ENCODE data around the gene DLG1. TPM values are rescaled to one million over a fixed set of nuclear protein-coding genes. Genes with fewer than 3 reads are reported as not detected.

The DLG1 gene
- total and polyA plus RNA-seq, 2 of the 4 experiments (the other 2 are of a cell fraction) = 21.2 to 57.7 TPM

DNA sequence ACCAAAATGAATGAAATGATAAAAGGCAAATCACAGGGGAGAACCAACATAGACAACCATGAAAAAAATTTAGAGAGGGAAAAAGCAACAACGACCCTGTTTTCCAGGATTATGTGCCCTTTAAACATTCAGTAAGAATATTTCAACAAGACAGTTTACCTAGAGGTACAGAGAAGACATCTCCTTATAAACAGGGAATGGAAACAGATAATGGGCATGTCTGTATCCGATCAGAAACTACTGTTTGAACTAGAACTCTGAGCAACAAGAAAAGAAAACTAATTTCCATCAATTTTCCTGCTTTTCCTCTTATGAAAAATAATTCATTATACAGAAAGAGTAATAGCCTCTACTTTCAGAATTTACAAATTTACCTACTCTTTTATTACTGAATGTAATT lies 39.3 kb downstream of the DLG1 start:
- Histone ChIP-seq H3K56ac (ENCODE audit: extremely low read depth, insufficient read depth, low read length) (no peak overlapping the region), H3K14ac (replicated peaks; ENCODE audit: low read depth, low read length) (no peak overlapping the region), H3K4me3 (ENCODE audit: insufficient read depth, low read depth, low read length) (no peak overlapping the region), H3K4me1 (ENCODE audit: control insufficient read depth, insufficient read depth, low read length) (peaks cover 2% of the 10 kb centered on the region), H3K27me3 (ENCODE audit: control insufficient read depth, insufficient read depth, low read length) (no peaks in the 10 kb centered on the region), H2AK5ac (ENCODE audit: low read depth, low read length) (no peak overlapping the region), H3K27ac (ENCODE audit: insufficient read depth, low read length) (no peak overlapping the region), H3K23ac (ENCODE audit: low read depth, low read length) (no peak overlapping the region), H3K9me3 (ENCODE audit: control insufficient read depth, insufficient read depth, low read length) (no peaks in the 10 kb centered on the region), H3K36me3 (ENCODE audit: control insufficient read depth, insufficient read depth, low read length) (no peaks in the 10 kb centered on the region), H3K9me1 (ENCODE audit: insufficient read depth, low read length) (peaks cover 3% of the 10 kb centered on the region; the same call in 1 of the 2 replicates), H3K9ac (ENCODE audit: low read depth, low read length) (no peak overlapping the region), H4K20me1 (ENCODE audit: insufficient read depth, low read length) (peaks cover 28% of the 10 kb centered on the region), H3K4me2 (ENCODE audit: low read depth, low read length) (no peak overlapping the region), H3K4ac (ENCODE audit: low read depth, low read length) (no peak overlapping the region), H4K5ac (ENCODE audit: low read depth, low read length) (no peak overlapping the region), H2AK9ac (replicated peaks; ENCODE audit: low read depth, low read length, poor library complexity) (no peak overlapping the region), H2BK20ac (ENCODE audit: low read depth, low read length) (no peak overlapping the region), H2BK15ac (ENCODE audit: low read depth, low read length) (no peak overlapping the region), H3K79me1 (ENCODE audit: low read depth in 1 of 2, low read length in 2 of 2) (peaks cover 27 to 61% of the 10 kb centered on the region in 2 experiments), H2AFZ (replicated peaks; ENCODE audit: low read length, poor library complexity) (no peak overlapping the region), H2BK5ac (ENCODE audit: low read depth, low read length, poor library complexity, severe bottlenecking) (no peak overlapping the region), H4K91ac (ENCODE audit: insufficient read depth, low read depth, low read length) (no peak overlapping the region), H3K18ac (ENCODE audit: low read depth, low read length) (no peak overlapping the region), H2BK120ac (ENCODE audit: low read depth, low read length) (no peak overlapping the region), H4K8ac (ENCODE audit: low read depth in 2 of 2, low read length in 2 of 2) (no peak overlapping the region)
- no TSS peak for BruUV-seq (replicated peaks)
- ATAC-seq (ENCODE audit: low read depth) = no peak
- ChIA-PET CTCF (no interaction called here), POLR2A (ENCODE audit: unreplicated experiment) (no interaction called here)
- dilution Hi-C loops (cut with HindIII; ENCODE audit: low sequenced_read_pairs, unreplicated experiment) (no loop called here), intact Hi-C loops (cut with micrococcal nuclease) (no loop called here), in situ Hi-C loops (cut with MboI; ENCODE audit: low sequenced_read_pairs) (loop anchor here (10.0 kb wide), 1 partner anchor 256 kb away; no protein-coding TSS in a partner anchor)
- TF ChIP-seq NFE2L2 (IDR thresholded peaks at IDR 0.05; ENCODE audit: low read depth, low read length) (no peak), FOS (IDR thresholded peaks at IDR 0.05; ENCODE audit: low read depth, low read length) (no peak), RFX5 (IDR thresholded peaks at IDR 0.05; ENCODE audit: low read depth, low read length) (no peak), BHLHE40 (IDR thresholded peaks at IDR 0.05; ENCODE audit: low read depth, low read length) (no peak), SMC3 (IDR thresholded peaks at IDR 0.05; ENCODE audit: low read depth, low read length) (no peak), RCOR1 (IDR thresholded peaks at IDR 0.05; ENCODE audit: insufficient replicate concordance, low read length) (no peak), CEBPB (IDR thresholded peaks at IDR 0.05; ENCODE audit: low read depth, low read length) (no peak), RAD21 (IDR thresholded peaks at IDR 0.05; ENCODE audit: low read length) (no peak), MXI1 (IDR thresholded peaks at IDR 0.05; ENCODE audit: borderline replicate concordance, low read depth, low read length) (no peak), MAZ (IDR thresholded peaks at IDR 0.05; ENCODE audit: borderline replicate concordance, low read depth, low read length) (no peak), MAFK (IDR thresholded peaks at IDR 0.05; ENCODE audit: low read depth, low read length) (no peak)
- TF ChIP-seq, protein P1, sequence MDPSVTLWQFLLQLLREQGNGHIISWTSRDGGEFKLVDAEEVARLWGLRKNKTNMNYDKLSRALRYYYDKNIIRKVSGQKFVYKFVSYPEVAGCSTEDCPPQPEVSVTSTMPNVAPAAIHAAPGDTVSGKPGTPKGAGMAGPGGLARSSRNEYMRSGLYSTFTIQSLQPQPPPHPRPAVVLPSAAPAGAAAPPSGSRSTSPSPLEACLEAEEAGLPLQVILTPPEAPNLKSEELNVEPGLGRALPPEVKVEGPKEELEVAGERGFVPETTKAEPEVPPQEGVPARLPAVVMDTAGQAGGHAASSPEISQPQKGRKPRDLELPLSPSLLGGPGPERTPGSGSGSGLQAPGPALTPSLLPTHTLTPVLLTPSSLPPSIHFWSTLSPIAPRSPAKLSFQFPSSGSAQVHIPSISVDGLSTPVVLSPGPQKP (IDR thresholded peaks at IDR 0.05; ENCODE audit: borderline replicate concordance, low read depth, low read length) = no peak
- TF ChIP-seq, protein P2, sequence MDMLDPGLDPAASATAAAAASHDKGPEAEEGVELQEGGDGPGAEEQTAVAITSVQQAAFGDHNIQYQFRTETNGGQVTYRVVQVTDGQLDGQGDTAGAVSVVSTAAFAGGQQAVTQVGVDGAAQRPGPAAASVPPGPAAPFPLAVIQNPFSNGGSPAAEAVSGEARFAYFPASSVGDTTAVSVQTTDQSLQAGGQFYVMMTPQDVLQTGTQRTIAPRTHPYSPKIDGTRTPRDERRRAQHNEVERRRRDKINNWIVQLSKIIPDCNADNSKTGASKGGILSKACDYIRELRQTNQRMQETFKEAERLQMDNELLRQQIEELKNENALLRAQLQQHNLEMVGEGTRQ (IDR thresholded peaks at IDR 0.05; ENCODE audit: low read depth, low read length) = no peak
- DNase-seq = no peak
- WGBS, 2 experiments (ENCODE audit: extremely low coverage in 2 of 2, insufficient read length in 1 of 2) = no CpG with 5 or more reads among the region's 2 CpGs

Measured in IMR-90 (cell line).